Measurements from ENCODE around the gene SOX15.
"Not testable (repeated sequence)": the region's sequence is repeated elsewhere in the genome, so short reads cannot be mapped to it uniquely, and the experiment has no call there.

SOX15 gene

DNA sequence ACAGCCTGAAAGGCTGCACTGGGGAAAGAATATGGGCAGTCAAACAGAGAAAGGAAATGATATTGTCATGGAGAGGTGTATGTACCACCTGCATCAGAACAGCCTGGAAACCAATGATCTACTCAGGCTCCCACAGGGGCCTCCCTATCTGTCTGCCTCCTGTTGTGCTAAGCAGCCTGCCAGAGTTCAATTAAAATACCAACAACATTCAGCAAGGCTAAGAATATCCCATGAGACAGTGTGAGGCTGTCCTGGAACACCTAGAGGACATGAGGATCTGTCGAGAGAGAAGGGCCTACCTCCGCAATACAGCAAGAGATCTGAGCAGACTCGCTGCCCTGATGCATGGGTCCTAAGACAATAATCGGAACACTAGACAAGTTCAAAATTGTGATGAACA lies 16.4 kb upstream of the SOX15 start:
- no peak for DNase-seq

DNA sequence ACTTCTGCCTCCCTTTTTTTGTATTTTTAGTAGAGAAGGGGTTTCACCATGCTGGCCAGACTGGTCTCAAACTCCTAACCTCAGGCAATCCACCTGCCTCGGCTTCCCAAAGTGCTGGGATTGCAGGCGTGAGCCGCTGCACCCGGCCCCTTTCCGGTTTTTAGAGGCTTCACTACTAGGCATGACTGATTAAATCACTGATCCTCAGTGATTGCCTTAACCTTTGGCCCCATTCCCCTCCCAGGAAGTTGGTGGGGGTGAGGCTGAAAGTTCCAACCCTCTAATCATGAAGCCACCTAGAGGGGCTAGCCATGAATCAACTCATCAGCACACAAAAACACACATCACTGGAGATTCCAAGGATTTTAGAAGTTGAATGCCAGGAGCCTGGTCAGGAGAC lies 7.7 kb upstream of the SOX15 start:
- DNase-seq = not testable (repeated sequence)

DNA sequence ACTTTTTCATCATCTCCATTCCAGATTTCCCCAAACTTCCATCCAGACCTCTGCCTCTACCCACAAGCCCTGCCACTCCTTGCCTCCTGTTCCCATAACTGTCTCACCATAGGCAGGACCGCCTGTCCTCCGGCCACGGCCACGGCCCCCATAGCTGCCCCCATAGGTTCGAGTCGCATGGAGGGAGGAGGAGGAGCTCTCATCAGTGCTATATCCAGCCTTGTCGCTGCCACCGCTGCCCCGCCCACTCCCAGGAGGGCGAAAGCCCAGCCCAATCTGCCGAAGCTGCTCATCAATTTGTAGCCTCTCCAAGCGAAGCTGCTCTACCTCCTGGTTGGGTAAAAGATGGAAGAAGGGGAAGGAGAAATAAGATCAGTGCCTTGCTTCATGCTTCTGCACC lies 3.4 kb upstream of the SOX15 start:
- DNase-seq = no peak

DNA sequence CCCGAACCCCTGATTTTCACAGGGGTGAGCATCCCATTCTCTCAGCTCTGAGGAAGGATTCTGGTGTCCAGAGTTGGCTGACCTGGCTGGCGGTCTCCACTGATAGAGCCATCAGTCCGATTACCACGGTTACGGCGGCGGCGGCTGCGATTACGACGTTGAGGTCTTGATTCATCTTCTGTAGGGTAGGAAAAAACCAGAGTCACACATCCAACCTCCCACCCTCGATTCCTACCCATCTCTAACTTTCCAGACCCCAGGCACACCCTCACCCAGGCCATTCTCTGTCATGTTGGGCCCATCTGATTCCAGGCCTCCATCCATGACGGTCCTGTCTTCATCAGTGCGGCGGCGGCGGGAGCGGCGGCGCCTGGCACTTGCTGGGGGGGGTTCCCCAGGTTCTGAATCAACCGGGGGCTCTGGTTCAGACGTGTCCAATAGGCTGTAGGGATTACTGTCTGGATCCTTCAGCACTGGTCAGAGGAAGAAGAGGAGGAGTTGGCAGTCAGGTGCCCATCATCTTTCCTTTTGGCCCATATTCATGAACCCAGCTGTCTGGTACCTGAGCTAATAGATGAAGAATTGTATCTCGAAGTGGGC lies 2.6 kb upstream of the SOX15 start:
- no peak for DNase-seq

DNA sequence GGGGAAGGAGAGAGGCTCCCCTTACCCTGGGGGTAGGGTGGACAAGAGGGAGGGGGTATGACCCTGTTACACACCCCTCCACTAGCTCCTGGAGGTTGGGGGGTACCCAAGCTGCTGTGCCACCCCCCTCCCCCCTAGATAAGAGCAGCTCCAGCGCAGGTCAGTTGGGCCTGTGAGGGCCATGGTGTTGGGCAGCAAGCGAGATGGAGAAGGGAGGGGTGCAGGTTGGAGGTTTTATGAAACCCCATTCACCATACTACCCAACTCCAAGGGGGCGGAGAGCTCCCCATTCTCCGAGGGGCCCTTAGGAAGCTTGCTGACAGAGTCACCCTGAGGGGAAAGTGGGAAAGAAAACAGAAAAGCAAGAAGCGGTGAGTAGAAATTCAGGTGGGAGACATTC lies 1.7 kb upstream of the SOX15 start:
- no peak for DNase-seq

DNA sequence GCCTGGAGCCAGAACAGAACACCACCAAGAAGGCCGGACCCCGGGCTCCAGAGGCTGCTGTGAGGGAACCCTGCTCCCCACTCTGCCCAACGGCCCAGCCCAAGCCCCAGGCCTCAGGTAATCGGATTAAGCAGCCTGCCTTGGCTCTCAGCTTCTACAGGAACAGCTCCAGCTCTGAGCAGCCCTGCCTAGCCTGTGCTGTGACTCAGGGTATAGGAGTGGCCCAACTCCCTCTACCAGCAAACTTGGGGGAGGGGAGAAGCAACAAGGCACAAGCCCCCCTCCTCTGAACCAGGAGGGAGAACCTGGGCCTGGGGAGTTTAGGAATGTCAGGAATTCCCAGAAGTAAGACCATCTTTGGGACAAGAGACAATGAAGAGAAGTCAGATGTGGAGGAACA lies 849 bp upstream of the SOX15 start:
- no peak for DNase-seq

DNA sequence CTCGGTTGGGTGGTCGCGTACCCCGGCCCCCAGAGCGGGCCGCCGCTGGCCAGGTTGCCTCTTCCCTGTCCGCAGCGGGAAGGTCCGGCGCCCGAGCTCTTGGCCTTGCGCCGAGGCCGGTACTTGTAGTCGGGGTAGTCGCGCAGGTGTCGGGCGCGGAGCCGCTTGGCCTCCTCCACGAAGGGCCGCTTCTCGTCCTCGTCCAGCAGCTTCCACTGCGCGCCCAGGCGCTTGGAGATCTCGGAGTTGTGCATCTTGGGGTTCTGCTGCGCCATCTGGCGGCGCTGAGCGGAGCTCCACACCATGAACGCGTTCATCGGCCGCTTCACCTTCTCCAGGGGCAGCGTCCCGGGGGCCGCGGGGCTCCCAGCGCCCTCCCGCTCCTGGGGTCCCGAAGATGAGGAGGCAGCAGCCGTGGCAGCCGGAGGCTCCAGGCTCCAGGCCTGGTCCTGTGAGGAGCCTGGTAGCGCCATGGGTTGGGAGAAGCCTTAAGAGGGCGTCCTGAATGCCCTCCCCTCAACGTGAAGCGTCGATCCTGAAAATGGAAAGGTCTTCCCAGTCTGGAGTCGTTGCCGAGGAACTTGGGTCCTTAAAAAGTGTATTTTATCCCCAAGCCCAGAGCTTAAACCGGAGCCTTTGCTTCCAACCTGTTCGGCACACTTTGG lies 558 bp downstream of the SOX15 start:
- DNase-seq = peak; percentile 68 to 73

DNA sequence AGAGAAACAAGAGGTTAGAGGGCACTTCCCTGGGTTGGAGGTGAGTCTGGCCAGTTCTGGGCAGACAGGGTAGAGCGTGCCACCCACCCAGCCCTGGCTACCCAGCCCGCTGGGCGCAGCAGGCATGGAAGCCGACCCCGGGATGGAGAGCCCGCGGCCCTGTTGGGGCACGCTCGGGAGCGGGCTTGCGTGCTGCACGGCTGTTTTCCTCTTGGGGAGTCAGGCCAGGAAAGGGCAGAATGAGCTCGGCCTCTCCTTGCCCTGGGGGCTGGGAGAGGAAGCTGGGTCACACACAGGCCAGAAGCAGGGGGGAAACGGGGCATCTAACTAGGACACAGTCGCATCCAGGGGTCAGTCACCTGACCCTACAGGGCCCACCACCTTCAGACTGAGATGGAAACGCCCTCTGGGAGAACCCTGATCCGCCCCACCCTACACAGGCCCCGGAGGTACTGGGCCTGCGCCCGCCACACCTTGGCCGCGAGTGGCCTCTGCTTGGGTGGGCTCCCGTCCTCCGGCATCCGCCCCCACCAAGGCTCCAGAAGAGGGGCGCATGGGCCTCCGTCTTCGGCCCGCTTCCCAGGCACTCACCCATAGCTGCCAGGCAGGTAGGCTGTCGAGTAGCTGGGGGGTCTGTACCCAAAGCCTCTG lies 1.2 kb downstream of the SOX15 start:
- DNase-seq = no peak

DNA sequence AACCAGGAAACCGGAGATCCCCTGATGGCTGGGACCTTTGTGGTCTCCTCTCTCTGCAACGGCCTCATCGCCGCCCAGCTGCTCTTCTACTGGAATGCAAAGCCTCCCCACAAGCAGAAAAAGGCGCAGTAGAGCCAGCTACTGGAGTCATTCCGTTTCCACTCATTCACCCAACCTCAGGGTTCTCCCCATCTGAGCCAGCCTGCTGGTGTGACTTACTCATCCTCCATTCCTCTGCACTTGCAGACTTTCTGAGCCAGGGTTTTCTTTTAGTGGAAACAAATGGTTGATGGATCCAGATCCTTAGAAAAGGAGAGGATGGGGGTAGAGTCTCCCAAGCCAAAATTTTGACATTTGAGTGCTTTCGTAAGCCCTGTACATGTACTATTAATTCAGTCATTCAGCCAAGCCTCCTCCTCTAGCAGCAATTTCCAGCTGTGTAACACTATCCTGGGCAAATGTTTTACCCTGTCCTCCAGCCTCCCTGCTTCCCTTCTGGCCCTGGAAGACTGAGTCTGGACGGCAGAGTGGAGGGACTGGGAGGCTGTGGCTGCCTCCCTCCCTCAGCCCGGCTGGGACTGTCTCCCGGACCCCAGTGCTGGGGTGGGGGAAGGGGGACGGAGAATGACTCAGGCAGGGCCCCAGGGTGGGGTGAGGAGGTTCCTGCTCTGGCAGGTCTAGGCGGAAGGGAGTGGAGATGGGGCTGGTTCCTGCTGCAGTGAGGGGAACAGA lies 2.3 kb downstream of the SOX15 start:
- DNase-seq = no peak

DNA sequence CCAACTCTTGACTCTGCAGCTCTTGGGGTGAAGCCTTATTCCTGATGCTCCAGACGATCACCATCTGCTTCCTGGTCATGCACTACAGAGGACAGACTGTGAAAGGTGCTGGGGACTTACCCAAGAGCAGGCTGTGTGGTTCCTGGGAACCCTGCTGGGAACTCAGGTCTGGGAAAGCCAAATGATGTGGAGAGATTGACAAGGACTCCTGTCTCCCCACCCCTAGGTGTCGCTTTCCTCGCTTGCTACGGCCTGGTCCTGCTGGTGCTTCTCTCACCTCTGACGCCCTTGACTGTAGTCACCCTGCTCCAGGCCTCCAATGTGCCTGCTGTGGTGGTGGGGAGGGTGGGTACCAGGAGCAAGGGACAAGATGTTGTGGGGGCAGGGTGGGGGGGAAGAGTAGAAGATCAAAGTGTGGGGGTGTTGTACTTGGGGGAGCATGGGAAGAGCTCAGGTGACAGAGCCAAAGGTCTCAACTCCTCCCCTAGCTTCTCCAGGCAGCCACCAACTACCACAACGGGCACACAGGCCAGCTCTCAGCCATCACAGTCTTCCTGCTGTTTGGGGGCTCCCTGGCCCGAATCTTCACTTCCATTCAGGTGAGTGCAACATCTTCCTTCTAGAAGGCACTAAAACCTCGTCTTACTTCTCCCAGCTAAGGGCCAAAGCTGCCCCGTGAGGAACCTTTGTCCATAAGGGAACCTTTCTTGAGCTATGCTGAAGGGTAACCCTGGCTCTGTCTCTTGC lies 3.0 kb downstream of the SOX15 start:
- DNase-seq = no peak

DNA sequence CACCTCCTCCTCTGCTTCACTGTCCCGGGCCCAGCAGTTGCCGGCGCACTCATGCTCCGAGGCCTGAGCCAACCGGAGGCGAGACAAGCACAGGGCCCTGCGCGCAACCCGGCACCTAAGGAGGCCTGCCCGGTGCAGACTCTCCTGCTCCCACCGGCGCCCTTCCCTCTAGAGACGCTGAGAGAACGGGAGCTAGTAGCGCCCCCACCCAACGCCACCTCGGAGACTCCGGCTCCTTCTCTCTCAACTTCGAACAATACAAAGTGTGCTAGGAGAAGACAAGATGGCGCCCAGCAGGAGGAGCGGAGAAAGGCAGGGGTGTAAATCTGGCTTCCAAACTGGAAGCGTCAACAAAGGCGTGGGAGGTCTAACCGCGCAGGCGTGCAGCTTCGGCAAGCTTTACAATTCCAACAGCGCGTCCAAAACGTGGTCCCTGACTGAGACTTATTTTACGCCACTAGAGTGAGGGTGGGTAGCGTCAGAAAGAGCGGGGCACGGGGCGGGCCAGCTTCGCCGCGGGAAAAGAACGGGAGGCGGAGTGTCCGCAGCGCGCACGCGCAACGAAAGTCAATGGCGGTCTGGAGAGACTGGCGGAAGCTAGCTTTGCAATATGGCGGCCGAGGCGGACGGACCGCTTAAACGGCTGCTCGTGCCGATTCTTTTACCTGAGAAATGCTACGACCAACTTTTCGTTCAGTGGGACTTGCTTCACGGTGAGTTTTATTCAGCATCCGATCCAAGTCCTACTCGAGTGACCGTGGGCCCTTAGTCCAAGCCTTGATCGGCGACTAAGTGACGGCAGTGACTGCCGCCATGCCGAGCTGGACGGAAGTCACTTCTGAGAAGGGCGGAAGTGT lies 6.4 kb downstream of the SOX15 start, which contains the start of gene MPDU1:
MPDU1 (plus strand) TSS at position 600 of the 857 bp plus-strand sequence; CDS start at position 611, 11 bp downstream.
- DNase-seq = peak; percentile 94 to 96

DNA sequence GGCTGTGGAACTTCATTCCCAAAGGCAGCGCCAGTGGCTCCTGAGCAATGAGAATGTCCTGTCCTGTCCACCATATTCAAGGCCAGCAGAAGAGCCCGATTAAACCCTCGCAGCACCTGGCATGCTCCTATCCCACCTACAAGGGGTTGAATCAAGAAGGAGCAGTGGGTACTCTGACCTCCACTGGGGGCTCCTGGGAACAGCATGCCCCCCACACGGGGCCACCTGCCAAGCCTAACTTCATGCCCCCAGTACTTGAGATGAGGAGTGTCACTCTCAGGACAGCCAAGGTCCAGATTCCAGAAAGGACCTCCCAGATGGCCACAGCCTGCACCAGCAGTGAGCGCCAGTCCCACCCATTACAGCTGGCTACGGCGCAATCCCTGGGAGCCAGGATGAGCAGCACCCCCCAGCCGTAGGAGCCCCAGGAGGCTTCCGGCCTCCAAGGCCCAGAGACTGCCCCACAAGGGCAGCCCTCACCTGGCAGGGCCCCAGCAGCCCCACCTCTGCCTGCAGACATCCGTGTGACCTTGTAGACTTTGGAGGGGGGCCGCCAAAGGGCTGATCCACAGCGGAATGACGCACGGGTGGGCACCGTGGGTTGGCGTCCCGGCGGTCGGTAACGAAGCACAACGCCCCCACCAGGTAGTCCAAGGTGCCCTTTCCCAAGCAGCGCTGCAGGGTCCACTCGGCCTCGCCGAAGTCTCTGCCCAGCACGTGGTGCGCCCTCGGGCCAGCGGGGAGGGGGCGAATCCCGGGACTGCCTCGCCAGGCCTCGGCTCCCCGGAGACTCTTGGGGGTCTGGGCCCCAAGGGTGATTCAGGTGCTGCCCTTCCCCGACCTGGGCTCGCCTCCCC lies 7.3 kb downstream of the SOX15 start:
- DNase-seq = no peak

DNA sequence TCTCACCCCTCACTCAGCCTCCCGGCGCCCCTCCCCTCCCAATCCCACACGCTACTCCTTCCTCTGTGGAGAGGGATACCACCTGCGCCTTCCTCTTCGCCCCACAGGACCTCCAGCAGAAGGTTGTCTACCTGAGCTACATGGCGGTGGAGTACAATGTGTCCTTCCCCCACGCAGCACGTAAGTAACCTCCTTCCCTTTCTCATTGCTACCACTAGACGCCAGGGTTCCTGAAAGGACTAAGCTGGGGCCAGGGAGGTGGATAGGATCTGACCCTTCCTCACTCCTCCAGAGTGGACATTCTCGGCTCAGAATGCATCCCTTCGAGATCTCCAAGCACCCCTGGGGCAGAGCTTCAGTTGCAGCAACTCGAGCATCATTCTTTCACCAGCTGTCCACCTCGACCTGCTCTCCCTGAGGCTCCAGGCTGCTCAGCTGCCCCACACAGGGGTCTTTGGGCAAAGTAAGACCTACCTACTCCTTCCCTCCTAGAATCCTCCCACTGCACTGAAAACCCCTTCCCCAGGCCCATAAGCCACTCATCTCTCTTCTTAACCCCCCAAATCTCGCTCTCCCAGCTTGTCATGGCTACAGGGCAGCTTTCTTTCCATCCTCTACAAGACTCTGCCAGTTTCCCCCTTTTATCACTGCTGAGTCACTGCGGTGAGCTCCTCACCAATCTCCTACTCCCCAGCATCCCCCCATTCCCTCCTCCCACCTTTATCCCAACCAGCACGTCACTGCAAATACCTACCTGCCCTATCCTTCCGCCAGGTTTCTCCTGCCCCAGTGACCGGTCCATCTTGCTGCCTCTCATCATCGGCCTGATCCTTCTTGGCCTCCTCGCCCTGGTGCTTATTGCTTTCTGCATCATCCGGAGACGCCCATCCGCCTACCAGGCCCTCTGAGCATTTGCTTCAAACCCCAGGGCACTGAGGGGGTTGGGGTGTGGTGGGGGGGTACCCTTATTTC lies 9.0 kb downstream of the SOX15 start:
- no peak for DNase-seq

DNA sequence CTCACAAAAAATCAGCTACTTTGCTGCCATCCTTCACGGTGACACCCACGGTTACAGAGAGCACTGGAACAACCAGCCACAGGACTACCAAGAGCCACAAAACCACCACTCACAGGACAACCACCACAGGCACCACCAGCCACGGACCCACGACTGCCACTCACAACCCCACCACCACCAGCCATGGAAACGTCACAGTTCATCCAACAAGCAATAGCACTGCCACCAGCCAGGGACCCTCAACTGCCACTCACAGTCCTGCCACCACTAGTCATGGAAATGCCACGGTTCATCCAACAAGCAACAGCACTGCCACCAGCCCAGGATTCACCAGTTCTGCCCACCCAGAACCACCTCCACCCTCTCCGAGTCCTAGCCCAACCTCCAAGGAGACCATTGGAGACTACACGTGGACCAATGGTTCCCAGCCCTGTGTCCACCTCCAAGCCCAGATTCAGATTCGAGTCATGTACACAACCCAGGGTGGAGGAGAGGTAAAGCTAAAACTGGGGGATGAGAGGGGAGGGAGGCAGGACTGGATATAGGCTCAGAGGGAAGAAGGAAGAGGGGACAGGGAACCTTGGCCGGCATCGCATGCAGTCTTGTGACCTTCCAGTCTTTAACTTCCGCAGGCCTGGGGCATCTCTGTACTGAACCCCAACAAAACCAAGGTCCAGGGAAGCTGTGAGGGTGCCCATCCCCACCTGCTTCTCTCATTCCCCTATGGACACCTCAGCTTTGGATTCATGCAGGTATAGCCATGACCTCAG lies 9.9 kb downstream of the SOX15 start:
- peak in 1 of 2 experiments; percentile 46 for DNase-seq

DNA sequence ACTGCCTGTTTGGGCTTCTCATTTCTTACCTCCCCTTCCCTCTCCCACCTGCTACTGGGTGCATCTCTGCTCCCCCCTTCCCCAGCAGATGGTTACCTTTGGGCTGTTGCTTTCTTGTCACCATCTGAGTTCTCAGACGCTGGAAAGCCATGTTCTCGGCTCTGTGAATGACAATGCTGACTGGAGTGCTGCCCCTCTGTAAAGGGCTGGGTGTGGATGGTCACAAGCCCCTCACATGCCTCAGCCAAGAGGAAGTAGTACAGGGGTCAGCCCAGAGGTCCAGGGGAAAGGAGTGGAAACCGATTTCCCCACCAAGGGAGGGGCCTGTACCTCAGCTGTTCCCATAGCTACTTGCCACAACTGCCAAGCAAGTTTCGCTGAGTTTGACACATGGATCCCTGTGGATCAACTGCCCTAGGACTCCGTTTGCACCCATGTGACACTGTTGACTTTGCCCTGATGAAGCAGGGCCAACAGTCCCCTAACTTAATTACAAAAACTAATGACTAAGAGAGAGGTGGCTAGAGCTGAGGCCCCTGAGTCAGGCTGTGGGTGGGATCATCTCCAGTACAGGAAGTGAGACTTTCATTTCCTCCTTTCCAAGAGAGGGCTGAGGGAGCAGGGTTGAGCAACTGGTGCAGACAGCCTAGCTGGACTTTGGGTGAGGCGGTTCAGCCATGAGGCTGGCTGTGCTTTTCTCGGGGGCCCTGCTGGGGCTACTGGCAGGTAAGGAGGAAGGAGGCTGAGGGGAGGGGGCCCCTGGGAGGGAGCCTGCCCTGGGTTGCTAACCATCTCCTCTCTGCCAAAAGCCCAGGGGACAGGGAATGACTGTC lies 10.7 kb downstream of the SOX15 start, which contains the start of gene CD68:
CD68 (plus strand) TSS at position 638 of the 833 bp plus-strand sequence; CDS start at position 678, 40 bp downstream.
- peak; percentile 76 to 84 for DNase-seq

DNA sequence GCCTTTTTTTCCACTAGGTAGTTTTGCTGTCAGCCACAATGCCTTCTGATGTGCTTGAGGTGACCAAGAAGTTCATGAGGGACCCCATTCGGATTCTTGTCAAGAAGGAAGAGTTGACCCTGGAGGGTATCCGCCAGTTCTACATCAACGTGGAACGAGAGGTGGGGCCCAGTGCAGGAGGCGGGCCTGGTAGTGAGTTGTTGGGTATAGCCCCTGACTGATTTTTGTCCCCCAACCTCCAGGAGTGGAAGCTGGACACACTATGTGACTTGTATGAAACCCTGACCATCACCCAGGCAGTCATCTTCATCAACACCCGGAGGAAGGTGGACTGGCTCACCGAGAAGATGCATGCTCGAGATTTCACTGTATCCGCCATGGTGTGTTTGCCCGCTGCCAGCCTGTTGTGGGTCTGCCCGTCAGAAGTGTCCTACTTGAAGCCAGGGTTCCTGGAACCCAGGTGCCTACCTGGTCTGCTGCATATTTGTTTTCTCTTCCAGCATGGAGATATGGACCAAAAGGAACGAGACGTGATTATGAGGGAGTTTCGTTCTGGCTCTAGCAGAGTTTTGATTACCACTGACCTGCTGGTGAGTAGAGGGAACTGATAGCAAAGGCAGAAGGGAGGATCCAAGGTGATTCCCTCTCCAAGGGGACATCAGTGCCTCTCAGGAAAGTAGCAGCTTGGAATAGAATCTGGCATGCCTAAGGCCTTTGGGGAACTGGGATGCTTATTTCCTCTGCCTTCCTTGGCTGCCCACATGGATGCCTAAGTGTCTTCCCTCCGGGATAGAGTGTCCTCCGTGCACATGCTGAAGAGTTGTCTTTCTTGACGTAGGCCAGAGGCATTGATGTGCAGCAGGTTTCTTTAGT lies 12.3 kb downstream of the SOX15 start:
- no peak for DNase-seq
